ENCODE measurements around the gene RAD52.

The RAD52 gene

GRCh38 chr12:916240-916639 lies 33.3 kb downstream of the RAD52 start:
- DNase-seq (ENCODE audit: extremely low read depth in 1 of 2, low read depth in 1 of 2), result no peak

DNA sequence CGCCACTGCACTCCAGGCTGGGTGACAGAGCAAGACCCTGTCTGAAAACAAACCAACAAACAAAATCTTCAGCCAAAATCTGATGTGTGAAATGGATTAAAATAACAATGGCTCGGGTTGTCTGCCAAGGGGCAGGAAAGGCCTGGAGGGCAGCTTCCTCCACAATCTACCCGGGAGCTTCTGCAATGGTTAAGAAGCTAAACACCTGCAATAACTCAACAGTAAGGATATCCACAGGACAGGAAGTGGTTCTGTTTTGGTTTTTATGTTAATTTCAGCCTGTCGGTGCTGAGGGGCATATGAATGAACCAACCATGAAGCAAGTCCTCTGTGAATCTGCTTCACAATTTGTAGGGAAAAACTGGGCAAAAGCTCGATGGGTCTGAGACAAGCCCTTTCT lies 34.4 kb downstream of the RAD52 start:
- DNase-seq (ENCODE audit: extremely low read depth in 1 of 2, low read depth in 1 of 2), result no peak

- no peak for DNase-seq (ENCODE audit: extremely low read depth in 1 of 2, low read depth in 1 of 2)
These were observed 35.4 kb downstream of the RAD52 start for GRCh38 chr12:913919-914698.

DNA sequence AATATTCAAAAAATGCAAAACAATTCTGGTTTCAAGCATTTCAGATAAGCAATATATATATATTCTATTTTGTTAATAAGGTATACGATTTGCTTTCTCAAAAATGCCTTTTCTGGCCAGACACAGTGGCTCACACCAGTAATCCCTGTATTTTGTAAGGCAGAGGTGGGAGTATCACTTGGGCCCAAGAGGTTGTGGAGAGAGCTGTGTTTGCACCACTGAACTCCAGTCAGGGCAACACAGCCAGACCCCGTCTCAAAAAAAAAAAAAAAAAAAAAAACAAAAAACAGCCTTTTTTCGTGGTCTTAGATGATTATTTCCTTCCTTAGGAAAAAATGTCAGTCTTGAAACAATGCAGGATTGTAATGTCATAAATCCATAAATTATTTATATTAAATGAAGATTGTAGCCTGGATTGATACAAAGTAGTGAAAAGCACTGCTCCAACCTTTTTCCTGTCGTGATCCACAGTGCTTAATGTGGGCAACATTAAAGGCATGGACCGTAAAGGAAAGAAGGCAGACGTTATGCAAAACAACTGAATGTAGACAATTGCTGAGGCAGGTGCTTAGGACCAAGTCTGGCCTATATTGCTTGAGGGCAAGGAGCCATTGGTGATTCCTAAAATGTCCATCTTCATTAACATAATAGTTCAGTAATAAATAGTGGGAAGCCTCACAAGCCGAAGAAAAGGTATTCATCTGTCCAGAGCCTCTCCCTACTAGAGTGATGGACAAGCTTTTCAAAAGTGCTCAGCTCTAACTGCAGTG lies 36.8 kb downstream of the RAD52 start:
- no peak for DNase-seq (ENCODE audit: extremely low read depth in 1 of 2, low read depth in 1 of 2)

- no peak for DNase-seq (ENCODE audit: extremely low read depth in 1 of 2, low read depth in 1 of 2)
These were observed 38.2 kb downstream of the RAD52 start for GRCh38 chr12:911191-911826.

GRCh38 chr12:910416-910815 lies 39.1 kb downstream of the RAD52 start:
- DNase-seq (ENCODE audit: extremely low read depth in 1 of 2, low read depth in 1 of 2), result no peak

- DNase-seq (ENCODE audit: extremely low read depth in 1 of 2, low read depth in 1 of 2), result no peak
These were observed 39.6 kb downstream of the RAD52 start for GRCh38 chr12:909861-910260.

GRCh38 chr12:907413-908185 lies 41.9 kb downstream of the RAD52 start:
- DNase-seq (ENCODE audit: extremely low read depth in 1 of 2, low read depth in 1 of 2), result no peak

- DNase-seq (ENCODE audit: extremely low read depth in 1 of 2, low read depth in 1 of 2), result no peak
These were observed 43.4 kb downstream of the RAD52 start for GRCh38 chr12:906062-906585.

DNA sequence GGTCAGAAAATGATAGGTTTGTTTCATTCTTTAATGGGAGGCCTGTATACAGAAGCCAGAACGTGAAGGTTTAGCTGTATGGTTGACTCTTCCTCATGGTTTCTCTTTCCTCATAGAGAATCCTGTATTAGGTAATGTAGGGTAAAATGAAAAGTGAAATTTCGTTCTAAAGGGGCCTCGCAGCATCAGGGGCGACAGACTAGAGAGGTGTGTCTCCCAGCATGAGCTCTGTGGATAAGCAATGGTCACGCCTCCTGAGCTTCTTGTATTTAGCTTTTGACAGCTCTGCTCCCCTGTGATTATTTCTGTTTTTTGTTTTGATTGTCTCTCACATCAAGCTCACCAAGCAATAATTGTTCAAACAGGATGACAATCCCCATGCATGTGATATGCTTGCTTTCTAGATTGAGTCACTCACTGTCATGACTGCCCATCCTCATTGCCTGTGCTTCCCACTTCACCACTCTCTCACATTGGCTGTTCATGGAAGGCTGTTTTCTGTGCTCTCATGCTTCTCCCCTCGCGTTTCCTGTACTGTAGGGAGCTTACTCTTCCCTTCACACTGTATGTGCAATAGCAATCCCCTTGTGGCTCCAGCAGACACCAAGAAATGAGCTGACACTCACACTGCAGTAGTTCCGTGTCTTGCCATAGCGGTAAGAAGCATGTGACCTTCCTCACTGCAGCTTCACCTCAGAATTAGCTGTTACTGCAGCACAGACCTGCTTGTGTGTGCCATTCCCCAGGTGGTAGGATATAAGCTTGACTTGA lies 44.0 kb downstream of the RAD52 start:
- DNase-seq (ENCODE audit: extremely low read depth in 1 of 2, low read depth in 1 of 2), result no peak

GRCh38 chr12:904010-904414 lies 45.5 kb downstream of the RAD52 start:
- DNase-seq (ENCODE audit: extremely low read depth in 1 of 2, low read depth in 1 of 2), result no peak

DNA sequence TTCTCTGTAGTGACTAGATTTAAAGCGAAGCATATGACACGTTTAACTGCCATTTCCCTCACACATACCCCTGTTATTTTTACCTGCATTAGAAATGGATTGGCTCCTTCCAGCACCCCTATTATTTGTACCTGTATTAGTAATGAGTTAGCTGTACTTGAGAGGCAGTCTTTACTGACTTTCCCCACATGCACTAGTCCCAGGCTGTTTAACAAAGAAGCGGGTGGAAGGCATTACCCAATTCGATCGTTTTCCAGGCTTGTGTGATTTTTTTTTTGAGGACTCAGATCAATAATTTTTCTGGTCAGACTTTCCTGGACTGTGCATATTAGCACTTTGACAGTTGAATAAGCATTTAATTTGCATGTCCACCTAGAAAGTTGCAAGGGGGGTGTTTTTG lies 46.4 kb downstream of the RAD52 start:
- no peak for DNase-seq (ENCODE audit: extremely low read depth in 1 of 2, low read depth in 1 of 2)

DNA sequence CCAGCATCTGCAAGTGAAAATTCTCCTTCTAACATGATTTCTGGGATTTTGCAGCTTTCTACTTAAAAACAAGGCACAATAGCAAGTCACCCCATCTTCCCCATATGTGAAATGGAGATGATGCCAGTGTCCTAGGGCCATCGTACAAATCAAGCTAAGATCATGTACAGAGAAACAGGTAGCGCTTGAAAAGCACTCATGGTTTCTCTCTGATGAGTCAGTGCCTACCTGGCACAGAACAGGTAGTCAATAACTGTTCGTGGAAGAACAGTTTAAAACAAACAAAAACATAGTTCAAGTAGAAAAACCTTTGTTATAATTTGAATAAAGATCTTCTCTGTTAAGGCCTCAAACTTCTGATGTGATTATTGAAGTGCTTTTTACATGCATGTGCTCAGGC lies 46.9 kb downstream of the RAD52 start:
- no peak for DNase-seq (ENCODE audit: extremely low read depth in 1 of 2, low read depth in 1 of 2)

GRCh38 chr12:897386-897785 lies 52.1 kb downstream of the RAD52 start:
- DNase-seq (ENCODE audit: extremely low read depth in 1 of 2, low read depth in 1 of 2), result no peak

GRCh38 chr12:896031-896430 lies 53.5 kb downstream of the RAD52 start:
- DNase-seq (ENCODE audit: extremely low read depth in 1 of 2, low read depth in 1 of 2), result no peak

DNA sequence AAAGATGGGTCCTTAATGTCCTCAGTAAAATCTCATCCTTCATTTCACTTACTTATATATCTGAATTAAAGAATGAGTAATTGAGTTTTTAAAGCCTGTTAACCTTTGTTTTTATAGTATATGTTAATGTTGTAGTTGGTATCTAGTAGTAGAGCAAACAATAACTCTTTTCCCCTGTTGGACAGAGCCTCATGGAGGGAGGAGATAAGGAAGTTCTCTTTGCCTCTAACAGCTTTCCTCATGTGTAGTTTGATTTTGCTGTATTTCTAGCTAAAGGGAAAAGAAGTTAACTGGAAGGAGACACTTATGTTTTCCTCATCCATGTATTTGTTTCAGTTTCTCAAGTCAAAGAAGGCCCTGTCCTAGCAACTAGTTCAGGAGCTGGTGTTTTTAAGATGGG lies 55.3 kb downstream of the RAD52 start:
- no peak for DNase-seq (ENCODE audit: extremely low read depth in 1 of 2, low read depth in 1 of 2)

- DNase-seq (ENCODE audit: extremely low read depth in 1 of 2, low read depth in 1 of 2), result no peak
These were observed 63.3 kb downstream of the RAD52 start for GRCh38 chr12:886206-886605.

GRCh38 chr12:885701-886100 lies 63.8 kb downstream of the RAD52 start:
- no peak for DNase-seq (ENCODE audit: extremely low read depth in 1 of 2, low read depth in 1 of 2)

- no peak for DNase-seq (ENCODE audit: extremely low read depth in 1 of 2, low read depth in 1 of 2)
These were observed 64.6 kb downstream of the RAD52 start for GRCh38 chr12:884746-885414.

DNA sequence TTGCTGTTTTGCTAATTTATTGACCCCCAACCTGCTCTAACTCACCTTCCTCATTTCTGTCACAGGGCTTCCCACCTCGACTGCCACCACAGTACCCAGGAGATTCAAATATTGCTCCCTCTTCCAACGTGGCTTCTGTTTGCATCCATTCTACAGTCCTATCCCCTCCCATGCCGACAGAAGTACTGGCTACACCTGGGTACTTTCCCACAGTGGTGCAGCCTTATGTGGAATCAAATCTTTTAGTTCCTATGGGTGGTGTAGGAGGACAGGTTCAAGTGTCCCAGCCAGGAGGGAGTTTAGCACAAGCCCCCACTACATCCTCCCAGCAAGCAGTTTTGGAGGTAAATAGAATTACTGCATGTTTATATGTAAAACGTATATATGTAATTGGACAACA lies 68.8 kb downstream of the RAD52 start:
- DNase-seq (ENCODE audit: extremely low read depth in 1 of 2, low read depth in 1 of 2), result no peak
